Thyroid gland (tissue), 4 donors: ENCODE data around the gene AP2B1.

Experiments
- CTCF ChIP-seq, 6 experiments: fragments of 200-600 bp in 3 of 6; fragments of 450-650 bp in 3 of 6; sonication (generic) in 3 of 6; IDR thresholded peaks; one replicate each; pipeline ENCODE4 v1.5.1; 2016 to 2019; ENCODE audit warnings: antibody characterized with exemption in 6 of 6, mild to moderate bottlenecking in 2 of 6, inconsistent platforms in 1 of 6, moderate library complexity in 1 of 6
- POLR2A ChIP-seq, 2 donors: fragments of 450-650 bp; IDR thresholded peaks; one replicate each; pipeline ENCODE4 v1.6.1; 2017; ENCODE audit warnings: antibody characterized with exemption in 2 of 2, mild to moderate bottlenecking in 2 of 2, moderate library complexity in 1 of 2

GRCh38 chr17:35727635-35728034 is 140.5 kb downstream of the AP2B1 start:
- TF ChIP-seq CTCF (IDR thresholded peaks at IDR 0.05), result no peak
- TF ChIP-seq POLR2A (IDR thresholded peaks at IDR 0.05), result no peak
